NB4 (cell line): ENCODE results near the gene MBL2.

Source experiments
- CTCF ChIP-seq: IDR thresholded peaks from one replicate; pipeline ENCODE4 v1.5.1; 2012; ENCODE audit warnings: low read depth, low read length
- MYC ChIP-seq: IDR thresholded peaks from 2 replicates; pipeline ENCODE4 v1.6.1; 2011; ENCODE audit warnings: low read depth, low read length
- POLR2A ChIP-seq: IDR thresholded peaks from 2 replicates; pipeline ENCODE4 v1.6.1; 2011; ENCODE audit warnings: mild to moderate bottlenecking; ENCODE audit not compliant: insufficient read length; ENCODE audit errors: extremely low read depth
- TF ChIP-seq, protein P1 (sequence below): IDR thresholded peaks from 2 replicates; pipeline ENCODE4 v1.6.1; 2011; ENCODE audit warnings: low read depth, low read length

DNA sequence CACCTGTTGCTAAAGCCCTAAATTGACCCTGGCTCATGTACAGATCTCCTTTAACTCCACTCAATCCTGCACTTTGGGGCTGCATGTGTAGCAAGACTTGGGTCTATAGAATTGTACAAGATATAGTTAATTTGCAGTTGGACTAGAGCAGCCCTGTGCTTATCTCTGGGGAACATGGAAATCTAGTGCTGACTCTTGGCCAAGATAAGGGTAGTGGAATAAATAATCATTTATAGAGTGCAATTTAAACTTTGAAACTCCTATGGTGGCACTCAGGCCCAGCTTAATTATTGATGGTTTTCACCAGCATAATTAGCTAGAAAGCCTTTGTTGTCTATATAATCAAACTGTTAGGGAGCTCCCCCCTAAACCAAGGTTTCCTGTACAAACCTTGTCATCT, 39.2 kb upstream of the MBL2 start:
- TF ChIP-seq CTCF = no peak
- TF ChIP-seq, protein P1, sequence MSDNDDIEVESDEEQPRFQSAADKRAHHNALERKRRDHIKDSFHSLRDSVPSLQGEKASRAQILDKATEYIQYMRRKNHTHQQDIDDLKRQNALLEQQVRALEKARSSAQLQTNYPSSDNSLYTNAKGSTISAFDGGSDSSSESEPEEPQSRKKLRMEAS = no peak
- TF ChIP-seq POLR2A = no peak
- TF ChIP-seq MYC = no peak
